Measurements from ENCODE around the gene DEAF1. TPM values are rescaled to one million over a fixed set of nuclear protein-coding genes. Genes with fewer than 3 reads are reported as not detected.
A peak's percentile ranks its signal among the peaks of the same experiment; 100 is the strongest.

Gene DEAF1
- total and polyA plus RNA-seq, 2 of the 13 experiments (the other 11 are each of a cell fraction or from before 2014, with no cell fraction given), result 22.3 to 29.6 TPM

- TF ChIP-seq ZNF235 (CRISPR knock-in tag; IDR thresholded peaks at IDR 0.05; ENCODE audit: borderline replicate concordance) (no peak), ZNF766 (CRISPR knock-in tag; IDR thresholded peaks at IDR 0.05; ENCODE audit: borderline replicate concordance) (no peak), ZMYM2 (CRISPR knock-in tag; IDR thresholded peaks at IDR 0.05) (no peak), ZC3H13 (CRISPR knock-in tag; IDR thresholded peaks at IDR 0.05) (no peak), DRAP1 (CRISPR knock-in tag; IDR thresholded peaks at IDR 0.05) (no peak), CREB3 (CRISPR knock-in tag; IDR thresholded peaks at IDR 0.05) (peak; percentile 73; the same call in 1 of the 2 replicates), MTA1 (CRISPR knock-in tag; IDR thresholded peaks at IDR 0.05; ENCODE audit: borderline replicate concordance) (0 out of 2 replicates have a peak, but pooled peaks have one; percentile 18), ZNF724P (CRISPR knock-in tag; IDR thresholded peaks at IDR 0.05; ENCODE audit: borderline replicate concordance) (no peak), SPEN (CRISPR knock-in tag; IDR thresholded peaks at IDR 0.05; ENCODE audit: low read depth) (peak; percentile 23; the same call in 1 of the 2 replicates), NR2F1 (CRISPR knock-in tag; IDR thresholded peaks at IDR 0.05) (no peak), EEA1 (CRISPR knock-in tag; IDR thresholded peaks at IDR 0.05; ENCODE audit: borderline replicate concordance) (0 out of 2 replicates have a peak, but pooled peaks have one; percentile 60), MXD4 (CRISPR knock-in tag; IDR thresholded peaks at IDR 0.05) (peak; percentile 59; the same call in 1 of the 2 replicates), ZNF784 (CRISPR knock-in tag; IDR thresholded peaks at IDR 0.05; ENCODE audit: borderline replicate concordance) (no peak), ZBTB3 (CRISPR knock-in tag; IDR thresholded peaks at IDR 0.05; ENCODE audit: borderline replicate concordance, low read depth) (no peak), SP5 (CRISPR knock-in tag; IDR thresholded peaks at IDR 0.05; ENCODE audit: borderline replicate concordance, low read depth) (no peak), RBM22 (optimal IDR thresholded peaks at IDR 0.05; ENCODE audit: low read length) (no peak), ZNF792 (CRISPR knock-in tag; IDR thresholded peaks at IDR 0.05) (no peak), NFRKB (IDR thresholded peaks at IDR 0.05) (no peak)
- TF ChIP-seq, protein P1, sequence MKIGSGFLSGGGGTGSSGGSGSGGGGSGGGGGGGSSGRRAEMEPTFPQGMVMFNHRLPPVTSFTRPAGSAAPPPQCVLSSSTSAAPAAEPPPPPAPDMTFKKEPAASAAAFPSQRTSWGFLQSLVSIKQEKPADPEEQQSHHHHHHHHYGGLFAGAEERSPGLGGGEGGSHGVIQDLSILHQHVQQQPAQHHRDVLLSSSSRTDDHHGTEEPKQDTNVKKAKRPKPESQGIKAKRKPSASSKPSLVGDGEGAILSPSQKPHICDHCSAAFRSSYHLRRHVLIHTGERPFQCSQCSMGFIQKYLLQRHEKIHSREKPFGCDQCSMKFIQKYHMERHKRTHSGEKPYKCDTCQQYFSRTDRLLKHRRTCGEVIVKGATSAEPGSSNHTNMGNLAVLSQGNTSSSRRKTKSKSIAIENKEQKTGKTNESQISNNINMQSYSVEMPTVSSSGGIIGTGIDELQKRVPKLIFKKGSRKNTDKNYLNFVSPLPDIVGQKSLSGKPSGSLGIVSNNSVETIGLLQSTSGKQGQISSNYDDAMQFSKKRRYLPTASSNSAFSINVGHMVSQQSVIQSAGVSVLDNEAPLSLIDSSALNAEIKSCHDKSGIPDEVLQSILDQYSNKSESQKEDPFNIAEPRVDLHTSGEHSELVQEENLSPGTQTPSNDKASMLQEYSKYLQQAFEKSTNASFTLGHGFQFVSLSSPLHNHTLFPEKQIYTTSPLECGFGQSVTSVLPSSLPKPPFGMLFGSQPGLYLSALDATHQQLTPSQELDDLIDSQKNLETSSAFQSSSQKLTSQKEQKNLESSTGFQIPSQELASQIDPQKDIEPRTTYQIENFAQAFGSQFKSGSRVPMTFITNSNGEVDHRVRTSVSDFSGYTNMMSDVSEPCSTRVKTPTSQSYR (CRISPR knock-in tag; IDR thresholded peaks at IDR 0.05; ENCODE audit: borderline replicate concordance), result no peak
- TF ChIP-seq, protein P2, sequence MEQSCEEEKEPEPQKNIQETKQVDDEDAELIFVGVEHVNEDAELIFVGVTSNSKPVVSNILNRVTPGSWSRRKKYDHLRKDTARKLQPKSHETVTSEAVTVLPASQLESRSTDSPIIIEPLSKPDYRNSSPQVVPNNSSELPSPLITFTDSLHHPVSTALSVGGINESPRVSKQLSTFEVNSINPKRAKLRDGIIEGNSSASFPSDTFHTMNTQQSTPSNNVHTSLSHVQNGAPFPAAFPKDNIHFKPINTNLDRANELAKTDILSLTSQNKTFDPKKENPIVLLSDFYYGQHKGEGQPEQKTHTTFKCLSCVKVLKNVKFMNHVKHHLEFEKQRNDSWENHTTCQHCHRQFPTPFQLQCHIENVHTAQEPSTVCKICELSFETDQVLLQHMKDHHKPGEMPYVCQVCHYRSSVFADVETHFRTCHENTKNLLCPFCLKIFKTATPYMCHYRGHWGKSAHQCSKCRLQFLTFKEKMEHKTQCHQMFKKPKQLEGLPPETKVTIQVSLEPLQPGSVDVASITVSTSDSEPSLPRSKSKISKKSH (CRISPR knock-in tag; IDR thresholded peaks at IDR 0.05; ENCODE audit: borderline replicate concordance), result no peak
- TF ChIP-seq, protein P3, sequence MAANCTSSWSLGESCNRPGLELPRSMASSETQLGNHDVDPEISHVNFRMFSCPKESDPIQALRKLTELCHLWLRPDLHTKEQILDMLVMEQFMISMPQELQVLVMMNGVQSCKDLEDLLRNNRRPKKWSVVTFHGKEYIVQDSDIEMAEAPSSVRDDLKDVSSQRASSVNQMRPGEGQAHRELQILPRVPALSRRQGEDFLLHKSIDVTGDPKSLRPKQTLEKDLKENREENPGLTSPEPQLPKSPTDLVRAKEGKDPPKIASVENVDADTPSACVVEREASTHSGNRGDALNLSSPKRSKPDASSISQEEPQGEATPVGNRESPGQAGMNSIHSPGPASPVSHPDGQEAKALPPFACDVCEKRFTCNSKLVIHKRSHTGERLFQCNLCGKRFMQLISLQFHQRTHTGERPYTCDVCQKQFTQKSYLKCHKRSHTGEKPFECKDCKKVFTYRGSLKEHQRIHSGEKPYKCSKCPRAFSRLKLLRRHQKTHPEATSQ (CRISPR knock-in tag; IDR thresholded peaks at IDR 0.05; ENCODE audit: borderline replicate concordance), result no peak
These were observed at the start of gene DEAF1 (continued) for GRCh38 chr11:694563-695287.
